Urinary bladder (tissue), 4 donors: ENCODE measurements around the gene GPR83. TPM values are rescaled to one million over a fixed set of nuclear protein-coding genes. Genes with fewer than 3 reads are reported as not detected.

Source experiments
- DNase-seq: peaks from one replicate; pipeline ENCODE4 v3.0.0-alpha.2; 2015; ENCODE audit errors: extremely low spot score
- H3K27ac ChIP-seq: one replicate; pipeline ENCODE4 v1.5.1; 2013; ENCODE audit warnings: low read depth, mild to moderate bottlenecking, moderate library complexity
- H3K36me3 ChIP-seq: one replicate; pipeline ENCODE4 v1.6.1; 2013; ENCODE audit warnings: mild to moderate bottlenecking, moderate library complexity; ENCODE audit not compliant: insufficient read depth
- H3K4me1 ChIP-seq: one replicate; pipeline ENCODE4 v1.6.1; 2013; ENCODE audit warnings: mild to moderate bottlenecking, moderate library complexity; ENCODE audit not compliant: insufficient read depth
- H3K4me3 ChIP-seq: one replicate; pipeline ENCODE4 v1.5.1; 2013; ENCODE audit warnings: low read depth, low read length
- WGBS: extraction: QIAGEN DNeasy Blood & Tissue Kit; methylation state at CpG from one replicate; pipeline ENCODE4 v1.1.7; 2013; 5-methylcytosine and 5-hydroxymethylcytosine counted together
- polyA plus RNA-seq: library from polyadenylated mRNA; stranded (reverse); fragments of 200-250 nt; gene quantifications from one replicate; pipeline ENCODE4 v1.2.3, GENCODE V29; 2013
- total RNA-seq: library from RNA; depleted of rRNA; stranded (reverse); fragments of >200 nt; gene quantifications from one replicate; pipeline ENCODE4 v1.2.3, GENCODE V29; 2014
- donor health status: healthy with polysubstance abuse.
- donor health status: healthy.

Gene GPR83
- total and polyA plus RNA-seq, 2 donors, result 0.08 to 0.16 TPM

- WGBS, result 84% methylated on average over 3 of the region's 3 CpGs
- no peaks in the 10 kb centered on the region for H3K36me3 ChIP-seq
- DNase-seq, result no peak
- no peak overlapping the region for H3K4me3 ChIP-seq
- H3K27ac ChIP-seq, result no peak overlapping the region
- H3K4me1 ChIP-seq, result no peaks in the 10 kb centered on the region
These were observed 62.6 kb downstream of the GPR83 start for GRCh38 chr11:94338651-94339050.

- DNase-seq, result no peak
- 91% methylated on average over 6 of the region's 6 CpGs for WGBS
- Histone ChIP-seq H3K4me3 (no peak overlapping the region), H3K36me3 (no peaks in the 10 kb centered on the region), H3K4me1 (no peaks in the 10 kb centered on the region), H3K27ac (no peak overlapping the region)
These were observed 65.2 kb downstream of the GPR83 start for GRCh38 chr11:94336033-94336432.

- H3K4me1 ChIP-seq, result no peaks in the 10 kb centered on the region
- no peaks in the 10 kb centered on the region for H3K36me3 ChIP-seq
- H3K4me3 ChIP-seq, result no peak overlapping the region
- no peak for DNase-seq
- H3K27ac ChIP-seq, result no peak overlapping the region
These were observed 68.4 kb downstream of the GPR83 start for GRCh38 chr11:94332814-94333213.

GRCh38 chr11:94330789-94331188, 70.4 kb downstream of the GPR83 start:
- no peak for DNase-seq
- Histone ChIP-seq H3K36me3 (no peaks in the 10 kb centered on the region), H3K27ac (no peak overlapping the region), H3K4me3 (no peak overlapping the region), H3K4me1 (no peaks in the 10 kb centered on the region)
- 74% methylated on average over 2 of the region's 2 CpGs for WGBS

DNA sequence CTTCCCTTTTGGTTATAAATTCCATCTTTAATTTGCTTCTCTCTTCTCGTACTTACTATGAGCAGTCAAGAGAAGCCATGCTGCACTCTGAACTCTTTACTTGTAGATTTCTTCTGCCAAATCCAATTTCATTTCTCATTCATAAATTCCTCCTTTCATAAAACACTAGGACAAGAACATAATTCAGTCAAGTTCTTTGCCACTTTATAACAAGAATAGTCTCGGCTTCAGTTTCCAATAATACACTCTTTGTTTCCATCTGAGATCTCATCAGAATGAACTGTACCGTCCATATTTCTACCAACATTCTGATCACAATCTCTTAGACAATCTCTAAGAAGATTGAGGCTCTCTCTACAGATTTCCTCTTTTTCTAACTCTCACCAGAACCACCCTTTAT, 71.7 kb downstream of the GPR83 start:
- Histone ChIP-seq H3K27ac (no peak overlapping the region), H3K4me3 (no peak overlapping the region), H3K36me3 (no peaks in the 10 kb centered on the region), H3K4me1 (no peaks in the 10 kb centered on the region)
- no peak for DNase-seq
- 81% methylated on average over 3 of the region's 3 CpGs for WGBS

- 73% methylated on average over 6 of the region's 6 CpGs for WGBS
- Histone ChIP-seq H3K4me3 (no peak overlapping the region), H3K4me1 (no peaks in the 10 kb centered on the region), H3K36me3 (no peaks in the 10 kb centered on the region), H3K27ac (no peak overlapping the region)
- DNase-seq, result no peak
These were observed 72.6 kb downstream of the GPR83 start for GRCh38 chr11:94328587-94329080.

Other genes starting within 250 kb of the GPR83 start
- gene IZUMO1R, start 96.8 kb downstream of the GPR83 start, total RNA-seq, result not detected
- not detected for gene IZUMO1R, start 96.8 kb downstream of the GPR83 start, polyA plus RNA-seq
- 46.0 TPM for gene MRE11, start 92.4 kb upstream of the GPR83 start, total RNA-seq
- 9.8 TPM for gene MRE11, start 92.4 kb upstream of the GPR83 start, polyA plus RNA-seq
- gene ANKRD49, start 92.6 kb upstream of the GPR83 start, total RNA-seq, result 34.5 TPM
- gene ANKRD49, start 92.6 kb upstream of the GPR83 start, polyA plus RNA-seq, result 18.1 TPM
- gene C11orf97, start 111.0 kb upstream of the GPR83 start, total RNA-seq, result not detected
- not detected for gene C11orf97, start 111.0 kb upstream of the GPR83 start, polyA plus RNA-seq
- gene FUT4, start 142.5 kb upstream of the GPR83 start, total RNA-seq, result 7.7 TPM
- 4.5 TPM for gene FUT4, start 142.5 kb upstream of the GPR83 start, polyA plus RNA-seq
- gene PIWIL4, start 165.9 kb upstream of the GPR83 start, total RNA-seq, result 6.9 TPM
- gene PIWIL4, start 165.9 kb upstream of the GPR83 start, polyA plus RNA-seq, result 3.3 TPM